WTC11 (cell line): Measurements from ENCODE around the gene XPOT.

ENCODE experiments used
- ATF3 ChIP-seq: sonication (generic); formaldehyde crosslinking; conservative IDR thresholded peaks from 2 replicates; pipeline ENCODE4 v1.8.1; 2022; ENCODE audit warnings: mild to moderate bottlenecking, missing genetic modification reagents
- IRF1 ChIP-seq: sonication (generic); formaldehyde crosslinking; IDR thresholded peaks from 2 replicates; pipeline ENCODE4 v1.8.0; 2023; ENCODE audit warnings: missing genetic modification reagents
- IRF2 ChIP-seq: sonication (generic); formaldehyde crosslinking; IDR thresholded peaks from 2 replicates; pipeline ENCODE4 v1.8.0; 2022; ENCODE audit warnings: low read depth, missing genetic modification reagents, borderline replicate concordance
- NFYB ChIP-seq: sonication (generic); formaldehyde crosslinking; conservative IDR thresholded peaks from 2 replicates; pipeline ENCODE4 v1.8.0; 2022; ENCODE audit warnings: low read depth, missing genetic modification reagents
- ZBTB21 ChIP-seq: sonication (generic); formaldehyde crosslinking; IDR thresholded peaks from 2 replicates; pipeline ENCODE4 v1.8.1; 2023; ENCODE audit warnings: mild to moderate bottlenecking, missing genetic modification reagents, borderline replicate concordance

GRCh38 chr12:64468966-64469365 lies 64.8 kb downstream of the XPOT start:
- TF ChIP-seq NFYB (CRISPR knock-in tag) (no peak), IRF1 (CRISPR knock-in tag) (no peak), ATF3 (CRISPR knock-in tag) (no peak), ZBTB21 (CRISPR knock-in tag) (no peak), IRF2 (CRISPR knock-in tag) (no peak)
